ENCODE data around the gene HOXD10.

HOXD10 gene

GRCh38 chr2:176115883-176116813, at the start of gene HOXD10:
Gene HOXD10 (plus strand): TSS chr2:176116778. CDS start chr2:176116834, 56 bp downstream.
- no peak within 1 kb of the TSS for H3K4me3 ChIP-seq (ENCODE audit: low read length)
- no peak for TF ChIP-seq CTCF (IDR thresholded peaks at IDR 0.05; ENCODE audit: low read length)
- TF ChIP-seq EZH2phosphoT487 (IDR thresholded peaks at IDR 0.05; ENCODE audit: low read length), result no peak
- no peak for TF ChIP-seq EZH2 (optimal IDR thresholded peaks at IDR 0.05; ENCODE audit: low read depth, low read length)

GRCh38 chr2:176067589-176068418, 48.8 kb upstream of the HOXD10 start:
- Histone ChIP-seq H4K20me1 (ENCODE audit: insufficient read depth, low read length) (no peaks in the 10 kb centered on the region), H3K9ac (ENCODE audit: low read length) (no peak overlapping the region), H3K4me3 (ENCODE audit: low read length) (no peak overlapping the region), H3F3A (ENCODE audit: insufficient read depth, low read length) (no peaks in the 10 kb centered on the region), H3K4me1 (ENCODE audit: low read length) (no peaks in the 10 kb centered on the region), H3K27ac (ENCODE audit: low read length) (no peak overlapping the region), H3K4me2 (ENCODE audit: low read depth, low read length) (no peak overlapping the region), H3K9me2 (replicated peaks; ENCODE audit: insufficient read depth, low read length) (no peaks in the 10 kb centered on the region), H2AFZ (ENCODE audit: low read length) (no peak overlapping the region), H3K27me3 (replicated peaks; ENCODE audit: insufficient read depth, low read length) (no peaks in the 10 kb centered on the region), H3K9me3 (replicated peaks; ENCODE audit: insufficient read depth, low read length) (no peaks in the 10 kb centered on the region), H3K36me3 (replicated peaks; ENCODE audit: insufficient read depth, low read length) (no peaks in the 10 kb centered on the region), H3K79me2 (ENCODE audit: low read length) (no peaks in the 10 kb centered on the region)
- DNase-seq, result no peak
- no peak for TF ChIP-seq EZH2phosphoT487 (IDR thresholded peaks at IDR 0.05; ENCODE audit: low read length)
- no peak for TF ChIP-seq CTCF (IDR thresholded peaks at IDR 0.05; ENCODE audit: low read length)
- no peak for TF ChIP-seq EZH2 (optimal IDR thresholded peaks at IDR 0.05; ENCODE audit: low read depth, low read length)

More at GRCh38 chr2:176115883-176116813, at the start of gene HOXD10:
- Histone ChIP-seq H3K9ac (ENCODE audit: low read length) (no peak within 1 kb of the TSS), H3F3A (ENCODE audit: insufficient read depth, low read length) (no peaks in the 10 kb centered on the region), H3K27ac (ENCODE audit: low read length) (no peak within 1 kb of the TSS), H3K36me3 (replicated peaks; ENCODE audit: insufficient read depth, low read length) (no peaks in the 10 kb centered on the region), H3K4me2 (ENCODE audit: low read depth, low read length) (no peak within 1 kb of the TSS), H3K9me3 (replicated peaks; ENCODE audit: insufficient read depth, low read length) (no peaks in the 10 kb centered on the region), H3K9me2 (replicated peaks; ENCODE audit: insufficient read depth, low read length) (no peaks in the 10 kb centered on the region), H3K4me1 (ENCODE audit: low read length) (no peaks in the 10 kb centered on the region), H2AFZ (ENCODE audit: low read length) (no peak within 1 kb of the TSS), H3K79me2 (ENCODE audit: low read length) (no peaks in the 10 kb centered on the region), H3K27me3 (replicated peaks; ENCODE audit: insufficient read depth, low read length) (peaks cover 61% of the 10 kb centered on the region), H4K20me1 (ENCODE audit: insufficient read depth, low read length) (no peaks in the 10 kb centered on the region)
- no peak for DNase-seq

- no peaks in the 10 kb centered on the region for H3K27me3 ChIP-seq (replicated peaks; ENCODE audit: insufficient read depth, low read length)
- no peak overlapping the region for H3K27ac ChIP-seq (ENCODE audit: low read length)
- no peaks in the 10 kb centered on the region for H3K9me3 ChIP-seq (replicated peaks; ENCODE audit: insufficient read depth, low read length)
- H3K4me1 ChIP-seq (ENCODE audit: low read length), result no peaks in the 10 kb centered on the region
- H3K4me3 ChIP-seq (ENCODE audit: low read length), result no peak overlapping the region
- H2AFZ ChIP-seq (ENCODE audit: low read length), result no peak overlapping the region
- H4K20me1 ChIP-seq (ENCODE audit: insufficient read depth, low read length), result no peaks in the 10 kb centered on the region
- H3K9ac ChIP-seq (ENCODE audit: low read length), result no peak overlapping the region
- H3K36me3 ChIP-seq (replicated peaks; ENCODE audit: insufficient read depth, low read length), result no peaks in the 10 kb centered on the region
- TF ChIP-seq EZH2phosphoT487 (IDR thresholded peaks at IDR 0.05; ENCODE audit: low read length), result no peak
- TF ChIP-seq EZH2 (optimal IDR thresholded peaks at IDR 0.05; ENCODE audit: low read depth, low read length), result no peak
- no peak for TF ChIP-seq CTCF (IDR thresholded peaks at IDR 0.05; ENCODE audit: low read length)
- no peaks in the 10 kb centered on the region for H3K9me2 ChIP-seq (replicated peaks; ENCODE audit: insufficient read depth, low read length)
- H3F3A ChIP-seq (ENCODE audit: insufficient read depth, low read length), result no peaks in the 10 kb centered on the region
- H3K4me2 ChIP-seq (ENCODE audit: low read depth, low read length), result no peak overlapping the region
- no peak for DNase-seq
- H3K79me2 ChIP-seq (ENCODE audit: low read length), result no peaks in the 10 kb centered on the region
Observed at GRCh38 chr2:176068419-176068832, 48.2 kb upstream of the HOXD10 start.
